Iris pigment epithelial cell (primary cell): Measurements from ENCODE around the gene FHIT.

ENCODE experiments used
- DNase-seq: peaks from one replicate; pipeline ENCODE4 v3.0.0-alpha.2; 2011; ENCODE audit warnings: low read depth

FHIT gene

DNA sequence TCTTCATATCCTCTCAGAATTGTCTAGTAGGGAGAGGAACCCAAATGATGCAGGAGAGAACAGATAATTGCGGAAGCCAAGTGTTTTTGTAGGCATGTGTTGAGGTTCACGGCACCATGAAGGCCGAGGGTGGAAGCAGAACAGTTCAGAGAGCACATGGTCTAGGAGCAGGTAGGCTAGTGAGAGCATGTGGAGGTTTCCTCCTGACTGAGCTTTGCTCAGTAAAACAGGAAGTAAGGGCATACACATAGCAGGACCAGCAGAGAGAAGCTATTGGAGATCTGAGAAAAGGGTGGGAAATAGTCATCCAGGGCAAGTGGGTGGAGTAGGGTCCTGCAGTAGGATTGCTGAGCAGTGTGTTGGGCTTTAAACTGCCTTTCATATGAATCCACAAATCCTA, 491.1 kb downstream of the FHIT start:
- DNase-seq, result no peak

DNA sequence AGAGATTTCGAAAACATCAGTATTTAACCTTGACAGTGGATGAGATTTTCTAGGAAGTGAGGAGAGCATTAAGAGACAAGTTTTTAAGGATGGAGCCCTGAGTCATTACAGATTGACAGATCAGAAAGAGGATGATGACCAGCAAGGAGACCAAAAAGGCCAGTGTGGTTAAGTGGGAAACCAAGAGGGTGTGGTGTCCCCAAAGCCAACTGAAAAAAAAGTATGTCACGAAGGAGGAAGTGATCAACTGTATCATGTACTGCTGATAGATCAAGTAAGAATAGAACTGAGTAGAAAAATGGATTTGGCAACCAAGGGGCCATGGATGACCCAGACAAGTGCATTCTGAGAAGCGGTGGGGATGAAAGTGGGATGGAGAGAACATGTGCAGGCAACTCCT, 491.8 kb downstream of the FHIT start:
- no peak for DNase-seq

DNA sequence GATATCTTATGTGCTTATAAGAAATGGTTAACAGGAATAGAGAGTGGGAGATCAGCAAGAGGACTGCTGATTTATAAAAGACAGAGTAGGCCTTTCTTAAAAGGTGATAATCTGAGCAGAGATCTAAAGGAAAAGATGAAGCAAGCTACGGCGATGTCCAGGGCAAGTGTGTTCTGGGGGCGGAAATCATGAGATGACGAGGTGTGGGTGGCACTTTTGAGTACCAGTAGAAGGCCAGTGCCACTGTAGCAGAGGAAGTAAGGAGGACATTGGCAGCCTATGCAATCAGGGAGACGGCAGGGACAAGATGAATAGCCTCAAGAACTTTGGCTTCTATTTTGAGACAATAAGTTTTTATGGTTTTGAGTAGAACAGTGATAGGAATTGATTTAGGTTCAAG, 492.4 kb downstream of the FHIT start:
- DNase-seq, result no peak

DNA sequence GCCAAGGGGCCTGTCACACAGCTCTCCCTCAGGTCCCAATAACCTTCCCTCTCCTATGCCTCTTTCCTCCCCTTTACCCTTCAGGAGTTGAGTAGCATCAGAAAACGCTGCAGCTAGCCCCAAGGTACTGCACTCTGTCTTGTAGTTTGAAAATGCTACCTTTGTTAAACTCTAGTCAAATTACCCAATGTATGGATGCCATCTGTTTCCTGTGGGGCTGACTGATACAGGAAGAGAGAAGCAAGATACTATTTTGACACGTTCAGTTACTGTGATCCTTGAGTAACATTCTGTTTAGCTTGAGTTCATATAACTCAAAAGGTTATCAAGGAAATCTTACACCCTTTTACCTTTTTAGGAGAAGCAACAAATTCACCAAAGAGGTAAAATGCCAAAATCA, 493.1 kb downstream of the FHIT start:
- DNase-seq, result no peak

DNA sequence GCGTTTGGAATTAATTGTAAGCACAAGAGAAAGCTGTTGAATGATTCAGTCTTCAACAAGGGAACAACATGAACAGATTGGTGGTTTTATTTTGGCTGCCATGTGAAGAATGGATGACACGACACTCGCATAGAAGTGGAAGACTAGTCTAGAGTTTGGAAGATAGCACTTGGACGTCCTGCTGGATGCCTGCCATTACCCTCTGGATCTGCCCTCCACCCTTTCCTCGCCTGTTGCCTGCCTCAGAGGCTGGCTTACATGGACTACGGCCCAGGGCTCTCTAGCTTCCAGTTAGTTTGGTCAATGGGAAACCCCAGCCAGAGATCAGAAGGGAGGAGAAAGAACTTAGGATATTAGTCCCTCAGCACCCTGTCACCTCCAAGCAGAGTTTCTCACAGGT, 493.5 kb downstream of the FHIT start:
- no peak for DNase-seq

DNA sequence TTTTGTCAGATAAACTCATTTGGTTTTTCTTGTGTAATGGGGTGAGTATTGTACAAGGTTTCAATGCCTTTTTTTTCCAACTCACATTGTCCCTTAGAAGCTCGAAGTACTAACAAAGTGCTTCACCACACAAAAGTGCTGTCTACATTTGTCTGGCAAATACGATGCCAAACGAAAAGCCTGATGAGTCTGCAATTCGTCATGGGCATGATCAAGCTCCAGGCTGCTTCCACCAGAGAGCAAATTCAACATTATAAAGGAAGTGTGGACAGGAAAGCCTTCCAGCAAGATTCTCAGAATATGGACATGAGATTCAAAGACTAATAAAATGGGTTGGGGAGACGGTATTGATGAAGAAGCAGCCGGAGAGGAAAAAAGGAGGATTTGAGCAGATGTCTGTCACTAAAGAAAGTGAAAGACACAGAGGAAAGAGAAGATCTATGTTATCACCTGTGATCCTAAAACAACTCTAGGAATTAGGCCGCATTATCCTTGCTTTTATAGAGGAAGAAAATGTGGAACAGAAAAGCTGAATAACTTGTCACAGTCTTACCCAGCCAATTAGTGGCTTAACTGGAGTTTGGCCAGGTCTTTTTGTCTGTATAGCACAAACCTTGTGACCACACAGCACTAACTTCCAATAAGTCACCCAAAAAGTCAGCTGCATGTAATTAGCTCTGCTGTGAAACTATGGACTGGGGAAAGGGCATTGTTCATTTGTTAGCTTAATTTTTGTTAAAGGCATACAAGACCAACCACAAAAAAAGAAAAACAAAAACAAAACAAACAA, 494.8 kb downstream of the FHIT start:
- no peak for DNase-seq

DNA sequence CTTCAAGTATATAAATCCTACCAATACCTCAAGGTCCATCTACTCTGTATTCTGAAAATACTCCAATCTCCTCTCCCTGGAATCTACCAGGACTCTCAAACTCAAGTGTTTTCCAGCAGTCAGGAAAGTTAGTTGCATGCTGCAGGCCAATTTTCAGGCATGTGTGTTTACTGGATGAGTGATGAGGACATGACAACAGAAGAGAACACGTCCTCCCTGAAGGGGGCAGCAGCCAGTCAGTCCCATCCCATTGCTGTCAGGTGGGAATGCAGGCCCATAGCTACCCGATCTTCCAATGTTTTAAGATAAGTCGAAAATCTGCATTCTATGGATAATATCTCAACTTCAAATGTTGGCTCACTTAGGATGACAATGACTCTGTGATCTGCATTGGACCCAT, 496.2 kb downstream of the FHIT start:
- DNase-seq, result no peak

DNA sequence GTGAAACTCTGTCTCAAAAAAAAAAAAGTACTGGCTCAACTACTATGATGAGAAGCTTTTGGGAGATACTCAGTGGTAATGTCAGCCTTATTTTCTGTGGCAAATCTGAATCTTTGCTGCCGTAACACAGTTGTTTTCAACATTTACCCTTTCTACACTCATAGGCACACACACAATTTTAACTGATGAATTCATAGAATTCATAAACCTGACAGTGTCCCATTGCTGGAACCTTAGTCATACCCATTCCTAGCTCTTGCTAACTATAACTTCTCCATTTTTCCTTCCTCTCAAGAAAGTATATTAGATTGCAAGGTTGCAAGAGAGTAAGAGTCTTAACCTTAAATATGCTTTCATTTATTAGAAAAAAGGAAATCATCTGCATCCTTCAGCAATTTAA, 496.6 kb downstream of the FHIT start:
- DNase-seq, result no peak

DNA sequence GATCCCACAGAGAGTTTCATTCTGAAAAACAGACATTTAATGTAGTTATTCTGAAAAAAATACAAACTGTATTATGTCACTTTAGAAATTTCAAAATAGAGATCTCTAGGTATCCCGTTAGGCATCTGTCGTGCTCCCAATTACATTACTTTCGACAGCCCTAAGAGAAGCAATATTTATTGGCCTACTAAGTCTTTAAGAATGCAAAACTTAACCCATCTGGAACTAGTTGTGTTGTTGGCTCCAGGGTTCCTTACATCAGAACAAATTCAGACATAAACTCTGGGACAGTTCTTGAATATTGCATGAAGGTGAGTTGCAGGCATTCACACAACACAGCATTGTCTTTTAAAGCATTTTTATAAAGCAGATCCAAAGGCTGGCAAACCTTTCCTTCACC, 498.4 kb downstream of the FHIT start:
- DNase-seq, result no peak

DNA sequence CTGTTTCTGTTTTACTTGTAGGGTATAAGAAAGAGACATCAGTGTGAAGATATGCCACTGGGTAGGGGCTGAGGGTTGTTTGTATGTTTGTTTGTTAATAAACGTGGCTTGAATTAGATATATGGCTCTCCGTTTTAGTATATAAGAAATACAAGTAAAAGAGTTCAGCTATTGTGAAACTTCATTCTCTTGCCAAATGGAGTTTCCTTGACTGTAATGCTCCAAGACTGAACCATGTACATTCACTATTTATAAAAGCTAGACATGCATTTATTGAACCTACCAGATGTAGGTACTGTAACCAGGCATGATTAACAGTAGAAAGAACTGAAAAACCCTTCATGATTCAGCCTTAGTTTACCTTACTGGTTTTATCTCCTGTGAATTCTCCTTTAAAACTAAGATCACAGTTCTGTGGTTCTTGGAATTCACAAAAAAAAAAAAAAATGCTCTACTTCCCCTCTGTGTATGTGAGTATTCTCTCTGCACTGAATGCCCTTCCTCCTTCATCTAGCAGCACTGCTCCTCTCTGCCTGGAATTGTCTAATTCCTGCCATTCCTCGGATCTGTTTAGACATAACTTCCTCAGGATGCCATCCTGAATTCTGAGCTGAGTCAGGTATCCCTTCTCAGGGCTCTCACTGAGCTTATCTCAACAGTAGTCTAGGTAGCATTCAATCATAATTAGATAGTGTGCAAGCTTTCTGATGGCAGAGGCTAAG, 504.4 kb downstream of the FHIT start:
- DNase-seq, result no peak

DNA sequence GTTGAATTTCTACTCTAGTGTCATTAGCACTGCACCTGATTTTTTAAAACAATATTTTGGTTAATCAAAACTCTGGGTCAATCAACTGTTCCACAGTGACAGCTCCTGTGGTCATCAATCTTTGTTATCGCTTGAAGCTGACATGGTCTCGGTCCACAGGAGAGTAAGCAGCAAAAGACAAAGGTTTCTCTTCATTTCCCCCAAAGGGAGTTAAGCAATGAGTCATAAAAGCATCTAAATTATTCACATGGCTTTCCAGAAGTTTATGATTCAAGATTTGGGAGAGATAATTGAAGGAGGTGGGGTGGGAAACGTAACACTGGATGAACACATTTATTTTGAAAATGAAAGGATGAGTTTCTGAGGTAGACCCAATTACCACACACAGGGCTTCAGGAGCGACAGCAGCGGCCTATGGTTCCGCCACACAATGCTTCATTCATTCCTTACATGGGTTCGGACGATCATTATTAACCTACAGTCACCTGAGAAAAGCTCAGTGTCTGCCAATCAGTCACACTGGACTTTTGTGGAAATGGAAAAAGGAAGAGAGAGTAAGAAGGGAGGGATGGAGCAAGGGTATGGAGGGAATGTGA, 505.1 kb downstream of the FHIT start:
- no peak for DNase-seq

DNA sequence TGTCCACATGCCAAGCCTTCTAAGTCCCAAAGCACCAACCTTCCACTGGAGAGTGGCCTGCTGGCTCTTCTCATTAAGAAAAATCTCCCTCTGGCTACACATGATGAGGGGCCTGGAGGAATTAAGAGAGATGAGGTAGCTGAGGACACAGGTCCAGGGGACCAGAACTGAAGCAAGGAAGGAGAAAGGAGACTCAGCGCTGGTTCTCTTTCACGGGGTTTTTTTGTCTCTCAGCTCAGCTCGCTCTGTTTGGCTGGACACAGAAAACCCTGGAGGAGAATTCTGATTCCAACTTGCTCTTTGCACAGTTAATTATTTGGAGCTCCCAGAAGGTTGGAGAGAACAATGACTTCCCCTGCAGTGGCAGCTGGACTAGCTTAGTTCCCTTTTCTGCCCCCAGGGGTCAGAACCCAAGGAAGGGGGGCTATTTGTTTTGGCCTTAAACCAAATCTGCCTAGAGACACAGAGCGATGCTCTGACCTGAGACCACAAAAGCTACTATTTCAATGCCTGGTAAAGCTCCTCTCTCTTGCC, 507.6 kb downstream of the FHIT start:
- DNase-seq, result no peak

DNA sequence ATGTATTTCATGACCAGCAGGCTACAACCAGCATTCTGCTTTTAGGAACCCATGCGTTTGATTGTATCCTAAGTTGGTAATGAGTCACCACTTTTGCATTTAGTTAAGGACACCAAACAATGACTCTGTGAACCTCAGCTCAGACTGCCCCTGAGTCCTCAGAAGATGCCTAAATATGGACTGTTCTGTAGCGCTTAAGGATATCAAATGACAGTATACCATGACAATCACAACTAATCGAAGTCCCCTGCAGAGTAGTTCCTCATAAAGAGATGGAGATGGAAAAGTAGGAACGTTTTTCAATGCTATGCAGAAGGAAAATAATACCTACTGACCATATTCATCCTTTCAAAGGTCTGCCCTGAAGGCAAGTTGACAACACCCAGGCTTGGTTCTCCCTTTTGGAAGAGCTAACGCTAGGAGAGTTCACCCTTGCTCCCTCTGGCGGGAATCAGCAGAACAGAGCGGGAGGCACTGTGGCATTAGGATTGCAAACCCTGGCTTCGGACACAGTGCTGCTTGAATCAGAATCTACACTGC, 508.6 kb downstream of the FHIT start:
- peak; percentile 28 for DNase-seq

DNA sequence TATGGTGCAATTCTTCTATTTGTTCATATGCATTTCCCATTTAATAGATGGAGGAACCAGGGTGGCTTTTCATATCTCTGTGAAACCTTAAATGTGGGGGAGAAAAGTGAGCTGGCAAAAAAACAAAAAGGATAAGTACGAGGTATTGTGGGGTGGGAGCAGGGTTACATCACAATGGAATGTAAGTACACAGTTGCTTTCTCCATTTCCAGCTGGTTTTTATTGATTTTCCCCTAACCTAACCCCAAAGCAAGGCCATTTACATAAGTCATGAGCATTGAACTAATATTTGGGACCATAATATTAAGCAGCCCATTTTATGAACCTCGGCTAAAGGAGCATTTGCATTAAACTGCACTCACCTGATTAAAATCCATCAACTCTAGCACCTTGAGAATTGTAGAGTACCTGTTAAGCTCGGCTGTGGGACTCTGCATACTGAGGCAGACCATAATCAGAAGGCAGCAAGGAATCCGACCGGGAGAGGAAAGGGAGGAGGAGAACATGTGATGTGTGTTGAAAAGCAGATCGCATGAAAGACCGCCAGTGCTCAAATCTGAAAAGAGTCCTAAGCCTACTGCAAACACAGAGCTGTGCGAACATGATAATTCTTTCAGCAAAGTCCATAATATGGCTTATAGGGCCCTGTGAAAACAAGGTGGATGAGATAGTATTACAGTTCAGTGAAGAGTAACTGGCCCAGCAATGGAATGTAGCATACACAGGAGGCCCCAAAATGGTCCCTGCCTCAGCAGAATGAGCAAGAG, 513.4 kb downstream of the FHIT start:
- no peak for DNase-seq

DNA sequence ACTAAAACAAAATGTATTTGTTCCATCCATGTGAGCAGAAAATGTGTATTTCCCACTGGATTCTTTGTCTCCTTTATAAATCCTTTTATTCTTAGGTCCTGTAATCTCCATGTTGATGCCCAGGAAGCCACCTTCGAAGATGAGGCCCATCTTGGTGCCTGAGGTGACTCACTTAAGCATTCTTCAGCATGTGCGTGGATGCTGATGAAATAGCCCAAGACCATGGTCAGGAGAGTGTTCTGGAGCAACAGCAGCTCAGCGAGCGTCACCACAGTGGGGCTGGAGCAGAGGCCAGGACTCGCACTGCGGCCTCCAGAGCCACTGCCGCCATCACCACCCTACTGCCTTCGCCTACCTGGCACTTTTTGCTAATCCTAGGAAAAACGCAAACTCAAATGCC, 520.9 kb downstream of the FHIT start:
- DNase-seq, result no peak

DNA sequence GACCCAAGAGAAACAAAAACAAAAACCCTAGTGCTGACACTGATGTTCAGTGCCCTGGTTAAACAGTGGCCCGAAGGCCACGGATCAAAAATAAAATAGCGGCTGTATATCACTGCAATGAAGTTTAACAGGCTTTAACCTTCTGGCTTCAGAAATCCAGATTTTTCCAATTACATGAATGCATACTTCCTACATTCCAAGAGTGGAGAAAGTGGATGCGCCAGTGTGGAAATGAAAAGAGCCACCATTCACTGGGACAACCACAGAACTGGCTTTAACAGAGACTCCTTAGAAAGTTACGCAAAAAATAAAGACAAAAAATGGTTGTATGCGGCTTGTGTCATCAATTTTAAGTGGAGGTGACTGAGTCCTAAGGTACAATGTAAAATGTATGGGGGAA, 522.2 kb downstream of the FHIT start:
- DNase-seq, result no peak

DNA sequence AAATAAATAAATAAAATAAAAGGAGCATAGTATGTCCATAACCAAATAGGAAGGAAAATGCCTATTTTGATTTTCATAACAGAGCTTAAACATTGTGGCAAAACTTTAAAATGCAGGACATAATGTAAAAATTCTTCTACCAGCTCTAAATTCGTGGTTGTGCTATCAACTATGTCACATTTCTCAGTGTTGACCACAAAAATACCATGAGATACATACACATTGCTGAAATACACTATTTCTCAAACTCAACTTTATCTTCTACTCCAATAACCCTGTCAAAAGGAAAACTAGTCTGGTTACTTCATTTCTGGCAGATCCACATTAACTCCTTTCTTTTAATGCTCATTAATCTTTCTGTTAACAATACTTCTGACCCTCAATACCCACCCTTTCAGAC, 523.2 kb downstream of the FHIT start:
- no peak for DNase-seq

DNA sequence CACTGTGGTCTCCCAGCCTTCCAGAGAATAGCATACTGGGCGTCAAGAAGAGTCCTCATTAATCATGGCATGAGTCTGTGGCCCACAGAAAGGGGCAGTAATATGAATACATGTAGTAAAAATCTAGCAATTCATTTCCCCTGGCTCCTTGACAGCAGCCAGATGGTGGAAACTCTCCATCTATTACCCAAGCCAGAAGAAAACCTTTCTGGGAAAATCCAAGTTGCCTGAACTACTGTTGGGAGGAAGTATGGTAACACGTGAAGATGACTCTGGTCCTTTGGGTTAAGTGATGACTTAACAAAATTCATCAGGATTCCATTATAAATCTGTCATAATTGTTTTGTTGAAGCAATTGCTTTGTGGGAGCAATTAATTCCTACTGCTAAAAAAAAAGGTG, 530.5 kb downstream of the FHIT start:
- DNase-seq, result no peak

DNA sequence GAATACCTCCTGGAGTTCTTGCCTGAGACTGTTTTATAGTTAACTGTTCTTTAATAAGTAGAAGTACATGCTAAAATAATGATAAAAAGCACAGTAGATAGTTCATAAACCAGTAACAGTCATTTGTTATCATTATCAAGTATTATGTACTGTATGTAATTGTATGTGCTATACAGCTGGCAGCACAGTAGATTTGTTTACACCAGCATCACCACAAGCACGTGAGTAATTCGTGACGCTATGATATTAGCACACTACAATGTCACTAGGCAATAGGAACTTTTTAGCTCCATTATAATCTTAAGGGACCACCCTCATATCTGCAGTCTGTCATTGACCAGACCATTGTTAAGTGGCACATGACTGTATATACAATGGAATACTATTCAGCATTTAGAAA, 534.7 kb downstream of the FHIT start:
- no peak for DNase-seq

DNA sequence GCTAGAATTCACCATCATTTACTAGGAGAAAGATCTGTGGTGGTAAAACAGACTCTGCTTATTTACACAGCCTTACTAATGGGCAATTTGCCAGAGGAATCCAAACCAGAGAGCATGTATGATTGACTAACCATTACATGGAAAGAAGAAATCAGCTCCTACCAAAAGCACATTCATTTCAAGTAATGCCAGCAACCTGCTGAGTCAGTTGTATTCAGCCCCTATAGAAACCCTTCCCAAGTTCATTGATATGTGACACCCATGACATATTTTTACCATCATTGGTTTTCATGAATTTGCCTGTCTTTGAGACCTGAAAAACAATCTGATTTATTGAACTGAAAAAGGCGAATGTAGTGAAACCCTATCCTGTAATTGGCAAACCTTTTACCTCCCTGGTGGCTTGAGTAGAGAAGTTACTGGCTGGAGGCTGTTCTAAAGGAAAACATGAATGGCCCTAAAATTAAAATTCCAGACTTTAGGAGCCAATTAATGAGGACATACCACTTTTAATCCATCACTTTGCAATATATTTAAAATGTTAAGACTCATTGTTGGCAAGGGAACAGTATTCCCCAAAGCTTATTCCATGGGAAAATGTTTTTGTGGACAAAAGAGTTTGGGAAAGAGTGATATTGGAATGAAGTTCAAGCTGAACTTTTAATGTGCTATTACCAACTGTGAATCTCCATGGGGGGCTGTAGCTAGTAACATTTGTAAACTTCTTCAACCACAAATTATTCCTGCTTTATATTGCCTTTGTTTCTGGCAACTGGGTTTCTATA, 542.9 kb downstream of the FHIT start:
- peak; percentile 70 for DNase-seq

DNA sequence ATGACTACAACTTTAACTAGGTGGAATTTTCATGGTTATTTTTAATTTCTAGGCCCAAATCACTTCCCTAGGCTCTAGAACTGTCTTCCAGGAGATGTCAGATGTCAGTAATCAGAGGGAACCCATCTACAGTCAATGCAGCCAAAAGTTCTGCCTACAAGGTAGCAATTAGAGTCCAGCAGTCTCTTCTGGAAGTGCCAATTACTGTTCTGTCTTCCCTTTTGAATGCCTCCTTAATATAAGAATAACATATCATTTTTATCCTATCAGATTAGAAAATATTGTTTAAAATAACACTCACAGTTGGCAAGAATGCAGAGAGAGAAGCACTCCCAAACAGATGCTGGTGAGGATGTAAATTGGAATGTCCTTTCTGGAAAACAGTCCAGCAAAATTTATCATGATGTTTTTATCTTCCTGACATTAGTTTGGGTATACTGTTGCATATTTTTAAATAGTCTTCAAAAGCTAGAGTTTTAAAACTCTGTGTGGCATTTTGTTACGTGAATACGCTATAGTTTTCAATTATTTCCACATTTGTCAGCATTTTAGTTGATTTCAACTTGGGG, 543.7 kb downstream of the FHIT start:
- no peak for DNase-seq
